NB4 (cell line): ENCODE data around the gene TUBA8.
A peak's percentile ranks its signal among the peaks of the same experiment; 100 is the strongest.

Source experiments
- POLR2A ChIP-seq: IDR thresholded peaks from 2 replicates; pipeline ENCODE4 v1.6.1; 2011; ENCODE audit warnings: mild to moderate bottlenecking; ENCODE audit not compliant: insufficient read length; ENCODE audit errors: extremely low read depth
- TF ChIP-seq, protein P1 (sequence below): IDR thresholded peaks from one replicate; pipeline ENCODE4 v1.5.1; 2012; ENCODE audit warnings: low read depth, low read length

DNA sequence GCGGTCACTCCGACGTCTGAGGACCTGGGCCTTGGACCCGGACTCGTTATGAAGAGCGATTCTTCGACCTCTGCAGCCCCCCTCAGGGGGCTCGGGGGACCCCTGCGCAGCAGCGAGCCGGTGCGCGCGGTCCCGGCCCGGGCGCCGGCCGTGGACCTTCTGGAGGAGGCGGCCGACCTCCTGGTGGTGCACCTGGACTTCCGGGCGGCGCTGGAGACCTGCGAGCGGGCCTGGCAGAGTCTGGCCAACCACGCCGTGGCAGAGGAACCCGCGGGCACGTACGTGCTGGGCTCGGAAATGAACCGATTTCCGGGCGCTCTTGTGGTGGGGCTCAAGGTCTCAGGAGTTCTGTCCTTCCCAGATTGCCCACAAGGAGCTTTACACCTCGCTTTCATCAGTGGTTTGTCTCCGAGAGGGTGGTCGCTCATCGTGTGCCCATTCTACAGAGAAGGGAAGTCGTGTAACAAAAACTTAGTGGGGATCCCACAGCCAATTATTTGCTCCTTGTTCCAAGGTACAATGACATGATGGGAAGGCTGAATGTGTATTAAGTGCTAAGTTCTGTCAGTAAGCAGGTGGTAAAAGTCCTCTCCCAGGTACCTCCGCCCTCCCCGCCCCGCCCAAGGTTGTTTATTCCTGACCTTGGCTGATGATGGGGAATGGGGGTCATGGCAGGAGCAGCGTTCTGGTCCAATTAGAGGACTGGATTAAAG lies 32.1 kb upstream of the TUBA8 start:
- TF ChIP-seq, protein P1, sequence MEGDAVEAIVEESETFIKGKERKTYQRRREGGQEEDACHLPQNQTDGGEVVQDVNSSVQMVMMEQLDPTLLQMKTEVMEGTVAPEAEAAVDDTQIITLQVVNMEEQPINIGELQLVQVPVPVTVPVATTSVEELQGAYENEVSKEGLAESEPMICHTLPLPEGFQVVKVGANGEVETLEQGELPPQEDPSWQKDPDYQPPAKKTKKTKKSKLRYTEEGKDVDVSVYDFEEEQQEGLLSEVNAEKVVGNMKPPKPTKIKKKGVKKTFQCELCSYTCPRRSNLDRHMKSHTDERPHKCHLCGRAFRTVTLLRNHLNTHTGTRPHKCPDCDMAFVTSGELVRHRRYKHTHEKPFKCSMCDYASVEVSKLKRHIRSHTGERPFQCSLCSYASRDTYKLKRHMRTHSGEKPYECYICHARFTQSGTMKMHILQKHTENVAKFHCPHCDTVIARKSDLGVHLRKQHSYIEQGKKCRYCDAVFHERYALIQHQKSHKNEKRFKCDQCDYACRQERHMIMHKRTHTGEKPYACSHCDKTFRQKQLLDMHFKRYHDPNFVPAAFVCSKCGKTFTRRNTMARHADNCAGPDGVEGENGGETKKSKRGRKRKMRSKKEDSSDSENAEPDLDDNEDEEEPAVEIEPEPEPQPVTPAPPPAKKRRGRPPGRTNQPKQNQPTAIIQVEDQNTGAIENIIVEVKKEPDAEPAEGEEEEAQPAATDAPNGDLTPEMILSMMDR: no peak
- TF ChIP-seq POLR2A: peak; percentile 4
